ENCODE data around the gene MTHFD1. TPM values are rescaled to one million over a fixed set of nuclear protein-coding genes. Genes with fewer than 3 reads are reported as not detected.

The MTHFD1 gene
- total and polyA plus RNA-seq, 9 of the 15 experiments (the other 6 are each of a cell fraction or from before 2014, with no cell fraction given) = 66.7 to 158 (median 90.9) TPM

- ChIA-PET CTCF (ENCODE audit: low intra/inter-chr PET ratio) (no interaction called here), POLR2A (interaction anchor here (0.6 to 2.2 kb wide), 2 partner anchors 9 to 1034 kb away, joined by 3 to 9 read pairs; no protein-coding TSS in a partner anchor)
- Histone ChIP-seq H3K4me3 (no peak overlapping the region), H4K20me1 (replicated peaks; ENCODE audit: control insufficient read depth, insufficient read depth, low read length) (no peaks in the 10 kb centered on the region), H3K36me3 (ENCODE audit: control insufficient read depth, insufficient read depth, low read length) (peaks cover 81% of the 10 kb centered on the region), H3K9me1 (ENCODE audit: control insufficient read depth, insufficient read depth, low read length) (no peaks in the 10 kb centered on the region), H3K27ac (ENCODE audit: extremely low read depth, low read depth, low read length) (no peak overlapping the region), H3K4me2 (ENCODE audit: insufficient read depth, low read length) (no peak overlapping the region), H3K9ac (ENCODE audit: insufficient read depth in 1 of 2, low read depth in 2 of 2, low read length in 2 of 2) (no peak overlapping the region), H3K9me3 (replicated peaks; ENCODE audit: control insufficient read depth, insufficient read depth, low read depth, low read length) (no peaks in the 10 kb centered on the region), H3K79me2 (ENCODE audit: control insufficient read depth, insufficient read depth, low read length) (no peaks in the 10 kb centered on the region), H3K4me1 (replicated peaks in 1 of 2; ENCODE audit: control insufficient read depth in 2 of 2, insufficient read depth in 2 of 2, low read length in 2 of 2) (no peaks in the 10 kb centered on the region), H2AFZ (ENCODE audit: low read depth, low read length) (no peak overlapping the region), H3K27me3 (ENCODE audit: control insufficient read depth in 2 of 2, insufficient read depth in 2 of 2, low read length in 2 of 2) (no peaks in the 10 kb centered on the region)
- TF ChIP-seq ZNF445 (CRISPR knock-in tag; IDR thresholded peaks at IDR 0.05; ENCODE audit: low read depth) (no peak), EHMT2 (IDR thresholded peaks at IDR 0.05) (no peak), RBM14 (IDR thresholded peaks at IDR 0.05; ENCODE audit: borderline replicate concordance, insufficient read depth, low read depth, low read length) (no peak), MCM7 (IDR thresholded peaks at IDR 0.05) (no peak), GTF2F1 (IDR thresholded peaks at IDR 0.05; ENCODE audit: low read depth, low read length) (no peak), POLR2AphosphoS2 (IDR thresholded peaks at IDR 0.05; ENCODE audit: low read length) (no peak)
- BruUV-seq (replicated peaks) = no TSS peak
- DNase-seq (ENCODE audit: extremely low read depth in 1 of 4, low spot score in 3 of 4) = no peak
- intact Hi-C loops (cut with micrococcal nuclease) = no loop called here
- in situ Hi-C loops (cut with MboI) = no loop called here
- WGBS (ENCODE audit: insufficient coverage, low coverage, missing lambda C conversion rate) = 100% methylated on average over 5 of the region's 10 CpGs
- no peak for FAIRE-seq
- no peak for ATAC-seq
Measured at GRCh38 chr14:64454671-64455070, 66.5 kb downstream of the MTHFD1 start.
